Smooth muscle cell (in vitro differentiated cells): ENCODE results near the gene HIVEP3. TPM values are rescaled to one million over a fixed set of nuclear protein-coding genes. Genes with fewer than 3 reads are reported as not detected.
A peak's percentile ranks its signal among the peaks of the same experiment; 100 is the strongest.

Experiments
- DNase-seq: peaks from one replicate; lab custom pipeline; 2025; ENCODE audit not compliant: unreplicated experiment; lab: John Stamatoyannopoulos, UW
- H2AFZ ChIP-seq: fragments of 200-600 bp; sonication (generic); 2 replicates; pipeline ENCODE4 v1.6.0; 2016; ENCODE audit warnings: antibody characterized with exemption, low read depth, mild to moderate bottlenecking
- H3F3A ChIP-seq: fragments of 200-600 bp; sonication (generic); 2 replicates; pipeline ENCODE4 v1.6.0; 2017; ENCODE audit warnings: antibody characterized with exemption, low read depth
- H3K27ac ChIP-seq: fragments of 200-600 bp; sonication (generic); 2 replicates; pipeline ENCODE4 v1.5.1; 2016; ENCODE audit warnings: low read depth, mild to moderate bottlenecking
- H3K27me3 ChIP-seq: fragments of 200-600 bp; sonication (generic); 2 replicates; pipeline ENCODE4 v1.6.1; 2016; ENCODE audit warnings: low read depth, mild to moderate bottlenecking
- H3K36me3 ChIP-seq: fragments of 200-600 bp; sonication (generic); 2 replicates; pipeline ENCODE4 v1.5.1; 2016; ENCODE audit warnings: low read depth
- H3K4me1 ChIP-seq: fragments of 200-600 bp; sonication (generic); 2 replicates; pipeline ENCODE4 v1.5.1; 2016; ENCODE audit warnings: low read depth
- H3K4me2 ChIP-seq: fragments of 200-600 bp; sonication (generic); 2 replicates; pipeline ENCODE4 v1.6.0; 2016; ENCODE audit warnings: mild to moderate bottlenecking
- H3K4me3 ChIP-seq: fragments of 200-600 bp; sonication (generic); 2 replicates; pipeline ENCODE4 v1.5.1; 2016; ENCODE audit warnings: mild to moderate bottlenecking
- H3K79me2 ChIP-seq: fragments of 200-600 bp; sonication (generic); 2 replicates; pipeline ENCODE4 v1.6.0; 2016; ENCODE audit warnings: low read depth, mild to moderate bottlenecking
- H3K9ac ChIP-seq: fragments of 200-600 bp; sonication (generic); 2 replicates; pipeline ENCODE4 v1.6.0; 2016; ENCODE audit warnings: low read depth
- H3K9me3 ChIP-seq: fragments of 200-600 bp; sonication (generic); replicated peaks from 2 replicates; pipeline ENCODE4 v1.5.1; 2016; ENCODE audit warnings: low read depth
- H4K20me1 ChIP-seq: fragments of 200-600 bp; sonication (generic); 2 replicates; pipeline ENCODE4 v1.6.0; 2016; ENCODE audit warnings: low read depth
- WGBS: methylation state at CpG from one replicate; pipeline ENCODE4 v1.1.7; 2016; ENCODE audit warnings: low lambda C conversion rate; 5-methylcytosine and 5-hydroxymethylcytosine counted together
- polyA plus RNA-seq: library from polyadenylated mRNA; unstranded; fragments of >200 nt; fragmentation: Nextera tagmentation; extraction: Ambion mirVana; gene quantifications from 2 replicates; pipeline ENCODE4 v1.2.1, GENCODE V29; 2016
- total RNA-seq: library from RNA; depleted of rRNA; stranded (reverse); fragments of >200 nt; gene quantifications from 2 replicates; pipeline ENCODE4 v1.2.3, GENCODE V29; 2014
- TF ChIP-seq, protein P1 (sequence below): fragments of 200-600 bp; sonication (generic); IDR thresholded peaks from 2 replicates; pipeline ENCODE4 v1.5.1; 2017; ENCODE audit warnings: borderline replicate concordance, mild to moderate bottlenecking, antibody characterized with exemption; ENCODE audit not compliant: insufficient read depth, poor library complexity, severe bottlenecking

The HIVEP3 gene
- total and polyA plus RNA-seq, 2 experiments from 2014 or later: 2.1 to 6.4 TPM

DNA sequence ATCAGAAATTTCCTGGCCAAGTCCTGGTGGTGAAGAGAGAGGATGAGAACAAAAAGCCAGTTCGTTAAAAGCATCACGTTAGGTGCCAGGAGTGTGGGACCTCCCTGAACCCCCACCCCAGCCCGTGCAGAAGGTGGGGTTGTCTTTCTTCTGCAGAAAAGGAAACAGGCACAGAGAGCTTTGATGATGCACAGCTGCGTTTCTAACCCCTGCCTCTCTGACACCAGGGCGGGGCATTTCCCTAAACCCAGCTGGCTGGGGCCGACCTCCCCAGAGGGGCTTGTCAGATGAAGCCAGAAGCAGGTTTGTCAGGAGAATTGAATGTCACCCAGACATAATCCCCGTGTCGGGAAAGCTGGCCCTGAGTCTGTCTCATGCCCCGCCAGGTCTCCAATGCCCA lies 244.9 kb downstream of the HIVEP3 start:
- Histone ChIP-seq H3F3A (peaks cover 3% of the 10 kb centered on the region), H3K79me2 (no peaks in the 10 kb centered on the region), H3K9ac (no peak overlapping the region), H3K36me3 (no peaks in the 10 kb centered on the region), H3K4me2 (no peak overlapping the region), H4K20me1 (no peaks in the 10 kb centered on the region), H3K4me1 (peaks cover 25% of the 10 kb centered on the region), H3K4me3 (no peak overlapping the region), H3K27ac (no peak overlapping the region), H3K9me3 (no peaks in the 10 kb centered on the region), H3K27me3 (no peaks in the 10 kb centered on the region), H2AFZ (no peak overlapping the region)
- no peak for DNase-seq
- WGBS: 82% methylated on average over 9 of the region's 9 CpGs
- TF ChIP-seq, protein P1, sequence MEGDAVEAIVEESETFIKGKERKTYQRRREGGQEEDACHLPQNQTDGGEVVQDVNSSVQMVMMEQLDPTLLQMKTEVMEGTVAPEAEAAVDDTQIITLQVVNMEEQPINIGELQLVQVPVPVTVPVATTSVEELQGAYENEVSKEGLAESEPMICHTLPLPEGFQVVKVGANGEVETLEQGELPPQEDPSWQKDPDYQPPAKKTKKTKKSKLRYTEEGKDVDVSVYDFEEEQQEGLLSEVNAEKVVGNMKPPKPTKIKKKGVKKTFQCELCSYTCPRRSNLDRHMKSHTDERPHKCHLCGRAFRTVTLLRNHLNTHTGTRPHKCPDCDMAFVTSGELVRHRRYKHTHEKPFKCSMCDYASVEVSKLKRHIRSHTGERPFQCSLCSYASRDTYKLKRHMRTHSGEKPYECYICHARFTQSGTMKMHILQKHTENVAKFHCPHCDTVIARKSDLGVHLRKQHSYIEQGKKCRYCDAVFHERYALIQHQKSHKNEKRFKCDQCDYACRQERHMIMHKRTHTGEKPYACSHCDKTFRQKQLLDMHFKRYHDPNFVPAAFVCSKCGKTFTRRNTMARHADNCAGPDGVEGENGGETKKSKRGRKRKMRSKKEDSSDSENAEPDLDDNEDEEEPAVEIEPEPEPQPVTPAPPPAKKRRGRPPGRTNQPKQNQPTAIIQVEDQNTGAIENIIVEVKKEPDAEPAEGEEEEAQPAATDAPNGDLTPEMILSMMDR: no peak

DNA sequence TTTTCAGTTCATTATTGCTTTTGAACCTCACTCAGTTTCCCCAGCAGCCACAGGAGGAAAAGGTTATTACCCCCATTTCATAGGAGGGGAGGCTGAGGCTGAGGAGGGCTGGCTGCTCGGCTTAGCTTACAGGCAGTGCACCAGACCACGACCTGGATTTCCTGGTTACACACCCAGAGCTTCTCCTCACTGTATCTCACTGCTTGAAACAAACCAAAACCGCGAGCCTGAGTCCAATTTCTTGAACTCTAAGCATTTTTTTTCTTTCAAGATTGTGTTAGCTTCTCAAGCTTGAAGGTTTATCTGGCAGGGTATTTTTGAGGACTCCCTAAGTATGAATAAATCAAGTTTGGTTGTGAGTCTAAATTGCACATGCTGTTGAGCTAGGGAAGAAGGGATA lies 245.3 kb downstream of the HIVEP3 start:
- Histone ChIP-seq H4K20me1 (no peaks in the 10 kb centered on the region), H3K9me3 (no peaks in the 10 kb centered on the region), H3K36me3 (no peaks in the 10 kb centered on the region), H3K4me3 (no peak overlapping the region), H3K79me2 (no peaks in the 10 kb centered on the region), H3K4me2 (peak overlapping the region; percentile 68), H3K9ac (no peak overlapping the region), H3K27ac (no peak overlapping the region), H3F3A (no peaks in the 10 kb centered on the region), H3K4me1 (peaks cover 25% of the 10 kb centered on the region), H3K27me3 (no peaks in the 10 kb centered on the region), H2AFZ (no peak overlapping the region)
- no peak for DNase-seq
- TF ChIP-seq, protein P1: no peak
- 64% methylated on average over 4 of the region's 4 CpGs for WGBS

DNA sequence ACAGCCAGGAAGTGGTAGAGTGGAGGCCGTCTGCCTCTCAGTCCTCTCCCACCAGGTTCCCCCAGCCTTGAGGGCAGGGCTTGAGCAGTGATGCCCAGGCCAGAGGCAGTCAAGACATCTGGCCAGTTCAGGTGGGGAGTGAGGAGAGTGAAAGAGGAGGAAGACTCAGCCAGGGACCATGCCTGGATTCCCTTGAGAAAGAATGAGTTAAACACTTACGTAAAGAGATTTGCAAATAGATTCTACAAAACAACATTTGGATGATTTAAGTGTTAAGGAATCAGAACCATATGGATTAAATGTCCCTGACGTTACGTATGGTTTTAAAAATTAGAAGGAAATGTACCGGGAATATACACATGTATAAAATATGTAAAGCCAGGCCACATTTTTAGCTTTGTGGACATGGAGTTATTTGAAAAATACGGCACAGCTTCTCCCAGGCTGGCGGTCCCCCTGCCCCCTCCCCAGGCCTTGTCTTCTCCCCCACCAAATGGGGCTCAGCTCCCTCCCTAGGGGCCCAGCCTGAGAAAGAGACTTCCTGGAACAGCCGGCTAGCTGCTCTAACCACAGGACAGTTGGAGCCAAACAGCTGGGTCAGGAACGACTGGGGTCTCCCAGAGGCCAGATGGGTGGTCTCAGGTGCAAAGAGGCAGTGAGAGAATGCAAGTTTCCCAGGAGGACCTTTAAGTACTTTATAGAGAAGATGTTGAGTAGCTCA lies 245.9 kb downstream of the HIVEP3 start:
- Histone ChIP-seq H3K36me3 (no peaks in the 10 kb centered on the region), H3K9me3 (no peaks in the 10 kb centered on the region), H3K4me1 (peaks cover 22% of the 10 kb centered on the region), H3K27me3 (no peaks in the 10 kb centered on the region), H3K4me2 (peak overlapping the region; percentile 68), H3F3A (no peaks in the 10 kb centered on the region), H3K79me2 (no peaks in the 10 kb centered on the region), H3K27ac (peak overlapping the region; percentile 48), H3K9ac (peak overlapping the region; percentile 32), H4K20me1 (no peaks in the 10 kb centered on the region), H2AFZ (no peak overlapping the region), H3K4me3 (no peak overlapping the region)
- TF ChIP-seq, protein P1: no peak
- 34% methylated on average over 9 of the region's 9 CpGs for WGBS
- DNase-seq: no peak

DNA sequence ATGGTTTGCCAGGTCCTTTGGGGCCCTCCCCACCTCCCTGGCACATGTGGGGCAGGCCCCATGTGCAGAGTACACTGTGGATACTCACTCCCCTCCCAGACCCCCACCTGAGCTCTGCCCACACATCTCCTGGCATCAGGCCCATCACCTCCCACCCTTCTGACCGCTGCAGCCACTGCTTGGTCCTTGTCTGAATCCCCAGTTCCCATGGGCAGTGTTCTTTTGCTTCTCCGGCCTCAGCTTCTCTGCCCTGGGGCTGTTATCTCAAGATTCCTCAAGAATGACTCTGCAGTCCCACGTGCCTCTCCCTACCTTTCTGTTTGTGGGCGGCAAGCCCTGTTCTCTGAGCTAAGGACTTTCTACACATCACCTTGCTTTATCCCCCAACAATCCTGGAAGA lies 246.5 kb downstream of the HIVEP3 start:
- 9% methylated on average over 4 of the region's 4 CpGs for WGBS
- Histone ChIP-seq H2AFZ (no peak overlapping the region), H3K4me2 (peak overlapping the region; percentile 68), H3K4me3 (no peak overlapping the region), H3K9me3 (no peaks in the 10 kb centered on the region), H3K79me2 (no peaks in the 10 kb centered on the region), H3F3A (no peaks in the 10 kb centered on the region), H3K4me1 (peaks cover 22% of the 10 kb centered on the region), H3K27me3 (no peaks in the 10 kb centered on the region), H3K27ac (peak overlapping the region; percentile 48), H4K20me1 (no peaks in the 10 kb centered on the region), H3K9ac (peak overlapping the region; percentile 32), H3K36me3 (no peaks in the 10 kb centered on the region)
- DNase-seq: no peak
- TF ChIP-seq, protein P1: no peak
